Cardiac muscle cell (in vitro differentiated cells and primary cell): ENCODE measurements around the gene OSBPL9. TPM values are rescaled to one million over a fixed set of nuclear protein-coding genes. Genes with fewer than 3 reads are reported as not detected.
"Not testable (repeated sequence)": the region's sequence is repeated elsewhere in the genome, so short reads cannot be mapped to it uniquely, and the experiment has no call there.

Source experiments
- DNase-seq, 2 donors: peaks; one replicate each; pipeline versions ENCODE4 v3.0.0 to v3.0.0-alpha.2; 2010 to 2017; ENCODE audit warnings: low read depth in 1 of 2, low spot score in 1 of 2
- H3K27ac ChIP-seq: fragments of 200-600 bp; sonication (generic); 2 replicates; pipeline ENCODE4 v1.5.1; 2016
- H3K27me3 ChIP-seq: fragments of 200-600 bp; sonication (generic); 2 replicates; pipeline ENCODE4 v1.6.0; 2016; ENCODE audit warnings: control low read depth
- H3K36me3 ChIP-seq: fragments of 200-600 bp; sonication (generic); 2 replicates; pipeline ENCODE4 v1.5.1; 2016; ENCODE audit warnings: control low read depth
- H3K4me1 ChIP-seq: fragments of 200-600 bp; sonication (generic); 2 replicates; pipeline ENCODE4 v1.8.1; 2017; ENCODE audit warnings: low read depth, mild to moderate bottlenecking, mixed run types
- H3K4me3 ChIP-seq: fragments of 200-600 bp; sonication (generic); 2 replicates; pipeline ENCODE4 v1.5.1; 2016; ENCODE audit warnings: mild to moderate bottlenecking
- H3K9me3 ChIP-seq: fragments of 200-600 bp; sonication (generic); 2 replicates; pipeline ENCODE4 v1.5.1; 2017; ENCODE audit warnings: low read depth, mild to moderate bottlenecking, control low read depth
- CTCF ChIP-seq: IDR thresholded peaks from 2 replicates; pipeline ENCODE4 v1.5.1; 2012; ENCODE audit warnings: low read depth, mild to moderate bottlenecking, low read length
- polyA plus RNA-seq: library from polyadenylated mRNA; unstranded; fragments of >200 nt; fragmentation: Nextera tagmentation; extraction: Ambion mirVana; gene quantifications from 2 replicates; pipeline ENCODE4 v1.2.1, GENCODE V29; 2016
- total RNA-seq: library from RNA; depleted of rRNA; stranded (reverse); fragments of >200 nt; gene quantifications from 2 replicates; pipeline ENCODE4 v1.2.3, GENCODE V29; 2016

OSBPL9 gene
- total and polyA plus RNA-seq, 2 experiments from 2014 or later = 103 to 104 TPM

GRCh38 chr1:51699391-51699790, 82.5 kb downstream of the OSBPL9 start:
- no peaks in the 10 kb centered on the region for H3K36me3 ChIP-seq
- H3K4me3 ChIP-seq = no peak overlapping the region
- TF ChIP-seq CTCF = no peak
- no peak overlapping the region for H3K27ac ChIP-seq
- H3K4me1 ChIP-seq = no peaks in the 10 kb centered on the region
- no peak for DNase-seq
- no peaks in the 10 kb centered on the region for H3K9me3 ChIP-seq
- no peaks in the 10 kb centered on the region for H3K27me3 ChIP-seq

- H3K9me3 ChIP-seq, H3K4me3 ChIP-seq, H3K27ac ChIP-seq, H3K27me3 ChIP-seq, H3K36me3 ChIP-seq, DNase-seq, H3K4me1 ChIP-seq: not testable (repeated sequence)
These were observed 84.9 kb downstream of the OSBPL9 start for GRCh38 chr1:51701782-51702181.

- H3K4me3 ChIP-seq, DNase-seq, H3K36me3 ChIP-seq, H3K9me3 ChIP-seq, H3K27ac ChIP-seq, H3K27me3 ChIP-seq, H3K4me1 ChIP-seq: not testable (repeated sequence)
These were observed 85.3 kb downstream of the OSBPL9 start for GRCh38 chr1:51702220-51702619.

GRCh38 chr1:51705035-51705434, 88.1 kb downstream of the OSBPL9 start:
- Histone ChIP-seq H3K4me3 (no peak overlapping the region), H3K27ac (no peak overlapping the region), H3K36me3 (no peaks in the 10 kb centered on the region), H3K9me3 (no peaks in the 10 kb centered on the region), H3K4me1 (no peaks in the 10 kb centered on the region), H3K27me3 (no peaks in the 10 kb centered on the region)
- no peak for DNase-seq
- no peak for TF ChIP-seq CTCF

- DNase-seq = no peak
- H3K27ac ChIP-seq = no peak overlapping the region
These were observed 92.2 kb downstream of the OSBPL9 start for GRCh38 chr1:51708911-51709760.

GRCh38 chr1:51709951-51710350, 93.1 kb downstream of the OSBPL9 start:
- no peaks in the 10 kb centered on the region for H3K4me1 ChIP-seq
- no peaks in the 10 kb centered on the region for H3K27me3 ChIP-seq
- no peaks in the 10 kb centered on the region for H3K9me3 ChIP-seq
- H3K4me3 ChIP-seq = no peak overlapping the region
- no peak for DNase-seq
- TF ChIP-seq CTCF = no peak
- no peaks in the 10 kb centered on the region for H3K36me3 ChIP-seq
- no peak overlapping the region for H3K27ac ChIP-seq

More at GRCh38 chr1:51708911-51709760, 92.2 kb downstream of the OSBPL9 start:
- Histone ChIP-seq H3K36me3 (no peaks in the 10 kb centered on the region), H3K27me3 (no peaks in the 10 kb centered on the region), H3K4me3 (no peak overlapping the region), H3K9me3 (no peaks in the 10 kb centered on the region), H3K4me1 (no peaks in the 10 kb centered on the region)
- TF ChIP-seq CTCF = no peak
